ENCODE measurements around the gene CACNA1C.

The CACNA1C gene

DNA sequence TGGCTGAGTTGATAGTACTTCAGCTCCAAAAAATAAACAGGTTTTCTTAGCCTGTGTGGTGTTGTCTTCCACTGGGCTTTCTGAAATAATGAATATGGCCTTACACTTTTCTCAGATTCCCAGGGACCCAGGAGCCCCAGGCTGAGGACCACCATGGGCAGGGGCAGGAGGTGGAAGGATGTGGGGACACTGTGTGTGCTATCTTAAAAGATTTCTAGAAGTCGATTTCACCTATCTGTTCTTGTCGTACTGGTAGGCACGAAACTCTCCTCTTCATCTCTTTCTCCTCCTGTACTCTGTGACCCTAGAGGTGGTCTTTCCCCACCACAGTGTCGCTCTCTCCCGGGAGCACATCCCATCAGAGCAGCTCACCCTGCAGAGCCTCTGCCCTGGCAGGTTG is 634.3 kb downstream of the CACNA1C start:
- no peak for FAIRE-seq

DNA sequence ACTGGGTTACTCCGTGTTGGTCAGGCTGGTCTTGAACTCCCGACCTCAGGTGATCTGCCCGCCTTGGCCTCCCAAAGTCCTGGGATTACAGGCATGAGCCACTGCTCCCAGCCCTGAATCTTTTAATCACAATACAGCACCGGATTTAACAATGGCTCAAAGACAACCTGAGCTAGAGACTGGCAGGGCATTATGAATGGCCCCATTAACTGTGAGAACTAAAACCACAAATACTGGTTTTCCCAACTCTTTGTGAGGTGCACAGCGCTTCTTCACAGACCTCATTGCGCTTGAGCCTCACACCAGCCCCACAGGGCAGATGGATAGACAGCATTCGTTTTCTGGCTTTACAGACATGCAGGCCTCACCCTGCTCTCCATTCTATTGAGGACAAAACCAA is 634.9 kb downstream of the CACNA1C start:
- FAIRE-seq, result no peak

DNA sequence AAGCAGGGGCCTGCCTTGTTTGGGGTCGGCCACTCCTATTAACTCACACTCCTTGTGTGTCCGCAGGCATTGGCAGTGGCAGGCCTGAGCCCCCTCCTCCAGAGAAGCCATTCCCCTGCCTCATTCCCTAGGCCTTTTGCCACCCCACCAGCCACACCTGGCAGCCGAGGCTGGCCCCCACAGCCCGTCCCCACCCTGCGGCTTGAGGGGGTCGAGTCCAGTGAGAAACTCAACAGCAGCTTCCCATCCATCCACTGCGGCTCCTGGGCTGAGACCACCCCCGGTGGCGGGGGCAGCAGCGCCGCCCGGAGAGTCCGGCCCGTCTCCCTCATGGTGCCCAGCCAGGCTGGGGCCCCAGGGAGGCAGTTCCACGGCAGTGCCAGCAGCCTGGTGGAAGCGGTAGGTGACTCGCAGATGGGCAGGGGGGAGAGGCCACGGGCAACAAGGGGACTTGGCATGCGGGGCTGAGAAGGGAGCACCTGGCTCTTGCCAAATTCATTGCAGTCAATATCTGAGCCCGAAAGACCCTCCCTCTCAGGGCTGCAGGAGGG is 635.7 kb downstream of the CACNA1C start:
- no peak for FAIRE-seq

DNA sequence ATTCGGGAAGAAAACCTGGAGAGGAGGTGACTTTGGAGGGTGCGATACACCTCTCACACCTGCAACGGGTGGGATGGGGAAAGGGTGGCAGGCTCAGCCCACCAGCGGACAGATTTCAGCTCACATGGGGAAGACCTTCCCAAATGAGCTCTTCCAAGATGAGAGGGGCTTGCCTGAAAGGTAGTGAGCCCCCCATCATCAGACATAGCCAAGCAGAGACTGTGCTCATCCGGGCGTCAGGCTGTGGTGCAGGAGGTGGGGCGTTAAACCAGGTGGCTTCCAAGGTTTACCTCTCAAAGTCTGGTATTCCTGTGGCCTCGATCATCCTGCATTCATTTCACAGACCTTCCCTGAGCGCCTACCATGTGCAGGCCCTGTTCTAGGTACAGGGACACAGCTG is 636.6 kb downstream of the CACNA1C start:
- FAIRE-seq, result no peak

DNA sequence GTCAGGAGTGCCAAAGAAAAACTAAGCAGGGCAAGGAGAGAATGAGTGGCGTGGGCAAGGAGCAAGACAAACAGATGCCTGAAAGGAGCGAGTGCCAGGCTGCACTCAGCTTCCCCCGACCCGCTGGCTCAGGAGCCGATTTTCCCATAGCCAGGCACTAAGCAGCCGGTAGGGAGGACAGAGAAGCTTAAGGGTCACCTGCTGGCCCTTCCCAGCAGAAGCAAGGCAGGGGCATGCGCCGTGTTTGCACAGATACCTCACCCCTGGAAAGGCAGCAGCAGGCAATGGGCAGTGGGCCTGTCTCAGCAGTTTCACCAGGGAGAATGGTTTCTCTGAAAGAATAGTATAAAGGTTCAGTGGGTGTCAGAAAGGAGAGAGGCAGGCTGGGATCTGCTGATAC is 637.1 kb downstream of the CACNA1C start:
- FAIRE-seq, result no peak

DNA sequence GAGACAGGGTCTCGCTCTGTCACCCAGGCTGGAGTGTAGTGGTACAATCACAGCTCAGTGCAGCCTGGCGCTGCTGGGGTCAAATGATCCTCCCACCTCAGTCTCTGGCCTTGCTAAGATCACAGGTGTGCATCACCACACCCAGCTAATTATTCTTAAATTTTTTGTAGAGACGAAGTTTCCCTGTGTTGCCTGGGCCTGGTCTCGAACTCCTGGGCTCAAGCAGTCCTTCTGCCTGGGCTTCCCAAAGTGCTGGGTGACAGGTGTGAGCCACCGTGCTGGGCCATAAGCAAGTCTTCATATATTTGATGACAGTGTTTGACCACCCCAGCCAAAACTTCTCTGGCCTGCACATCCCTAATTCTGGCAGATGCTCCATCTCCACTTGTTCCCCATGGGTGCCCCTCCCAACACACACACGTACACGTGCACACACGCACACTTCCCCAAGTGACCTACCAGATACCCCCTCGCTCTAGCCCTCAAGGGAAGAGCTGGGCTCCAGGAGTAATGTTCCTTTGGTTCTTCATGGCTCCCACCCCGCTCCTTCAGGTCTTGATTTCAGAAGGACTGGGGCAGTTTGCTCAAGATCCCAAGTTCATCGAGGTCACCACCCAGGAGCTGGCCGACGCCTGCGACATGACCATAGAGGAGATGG is 637.7 kb downstream of the CACNA1C start:
- FAIRE-seq, result no peak

DNA sequence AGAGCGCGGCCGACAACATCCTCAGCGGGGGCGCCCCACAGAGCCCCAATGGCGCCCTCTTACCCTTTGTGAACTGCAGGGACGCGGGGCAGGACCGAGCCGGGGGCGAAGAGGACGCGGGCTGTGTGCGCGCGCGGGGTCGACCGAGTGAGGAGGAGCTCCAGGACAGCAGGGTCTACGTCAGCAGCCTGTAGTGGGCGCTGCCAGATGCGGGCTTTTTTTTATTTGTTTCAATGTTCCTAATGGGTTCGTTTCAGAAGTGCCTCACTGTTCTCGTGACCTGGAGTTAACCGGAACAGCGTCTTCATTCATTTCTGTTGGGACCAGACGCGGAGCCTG is 638.2 kb downstream of the CACNA1C start:
- no peak for FAIRE-seq

DNA sequence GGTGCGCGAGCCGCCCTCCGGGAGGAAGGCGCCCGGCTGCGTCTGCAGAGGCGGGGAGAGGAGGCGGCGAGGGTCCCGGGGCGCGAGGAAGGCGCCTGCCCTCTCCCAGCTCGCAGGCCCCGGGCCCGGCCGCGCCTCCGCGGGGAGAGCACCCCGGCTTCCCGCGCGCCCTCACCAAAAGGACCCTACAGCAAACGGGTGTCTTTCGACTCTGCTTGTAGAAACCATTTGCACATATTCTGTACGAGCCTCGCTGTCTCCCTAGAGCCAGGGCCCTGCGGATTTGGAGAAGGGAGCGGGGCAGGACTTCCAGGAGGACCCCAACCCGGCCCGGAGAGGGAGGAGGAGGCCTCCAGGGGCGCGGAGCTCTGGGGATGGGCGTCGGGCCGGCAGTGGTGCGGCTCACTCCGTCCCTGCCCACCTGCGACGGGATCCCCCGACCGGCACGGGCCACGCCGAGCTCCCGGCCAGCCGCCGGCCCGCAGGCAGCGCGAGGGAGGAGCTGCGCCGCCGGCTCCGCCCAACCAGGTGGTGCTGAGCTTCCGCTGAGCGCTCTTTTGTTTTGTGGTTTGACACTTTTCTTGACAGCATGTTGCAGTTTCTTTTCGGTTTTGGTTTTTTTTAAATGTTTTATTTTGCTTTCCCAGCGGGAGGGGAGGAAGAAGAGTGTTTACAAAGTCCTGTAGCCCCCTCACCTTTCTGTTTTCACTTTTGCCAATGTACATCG is 638.7 kb downstream of the CACNA1C start:
- no peak for FAIRE-seq

DNA sequence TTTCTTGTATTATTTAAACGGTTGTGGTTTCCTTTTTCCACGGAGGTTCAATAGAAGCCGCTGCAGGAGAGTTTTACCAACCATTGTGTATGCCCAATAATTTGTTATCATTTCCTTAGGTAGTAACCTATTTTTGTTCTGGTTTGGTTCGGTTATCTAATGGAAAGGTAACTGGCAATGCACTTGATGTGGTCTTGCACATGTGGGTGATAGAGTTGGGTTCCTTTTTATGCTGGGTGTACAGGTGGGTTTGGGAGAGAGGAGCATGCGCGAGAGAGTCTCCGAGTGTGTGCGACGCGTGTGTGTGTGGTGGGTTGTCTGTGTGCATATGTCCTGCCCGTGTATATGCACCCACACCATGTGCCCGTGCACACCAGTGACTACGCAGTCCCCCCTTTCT is 639.3 kb downstream of the CACNA1C start:
- FAIRE-seq, result no peak

DNA sequence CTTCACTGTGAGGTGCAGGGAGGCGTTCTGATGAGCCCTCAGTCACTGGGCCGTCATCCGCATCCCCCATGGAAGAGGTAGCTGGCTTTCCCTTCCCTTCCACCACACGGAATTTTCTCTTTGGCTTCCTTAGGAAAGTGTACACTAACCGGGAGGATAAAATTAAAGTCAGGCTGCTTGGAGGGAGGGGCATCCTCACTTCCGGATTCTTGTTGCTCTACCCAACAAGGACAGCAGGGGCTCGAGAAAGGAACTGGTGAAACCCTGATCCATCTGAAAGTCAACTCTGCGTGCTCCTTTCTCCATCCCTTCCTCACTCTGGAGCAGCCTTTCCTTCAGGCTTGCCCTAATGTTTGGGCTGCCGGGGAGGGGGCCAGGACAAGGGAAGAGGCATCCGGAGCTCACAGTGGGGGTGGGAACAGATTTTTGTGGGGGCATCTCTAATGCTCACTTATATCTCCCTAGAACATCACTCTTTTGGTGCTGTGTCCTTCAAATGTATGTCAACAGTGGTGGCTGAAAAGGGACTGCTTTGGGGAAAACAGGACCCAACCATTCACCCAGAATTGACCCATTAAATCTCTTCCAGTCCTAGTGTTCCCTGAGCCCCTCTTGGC is 640.6 kb downstream of the CACNA1C start:
- no peak for FAIRE-seq

DNA sequence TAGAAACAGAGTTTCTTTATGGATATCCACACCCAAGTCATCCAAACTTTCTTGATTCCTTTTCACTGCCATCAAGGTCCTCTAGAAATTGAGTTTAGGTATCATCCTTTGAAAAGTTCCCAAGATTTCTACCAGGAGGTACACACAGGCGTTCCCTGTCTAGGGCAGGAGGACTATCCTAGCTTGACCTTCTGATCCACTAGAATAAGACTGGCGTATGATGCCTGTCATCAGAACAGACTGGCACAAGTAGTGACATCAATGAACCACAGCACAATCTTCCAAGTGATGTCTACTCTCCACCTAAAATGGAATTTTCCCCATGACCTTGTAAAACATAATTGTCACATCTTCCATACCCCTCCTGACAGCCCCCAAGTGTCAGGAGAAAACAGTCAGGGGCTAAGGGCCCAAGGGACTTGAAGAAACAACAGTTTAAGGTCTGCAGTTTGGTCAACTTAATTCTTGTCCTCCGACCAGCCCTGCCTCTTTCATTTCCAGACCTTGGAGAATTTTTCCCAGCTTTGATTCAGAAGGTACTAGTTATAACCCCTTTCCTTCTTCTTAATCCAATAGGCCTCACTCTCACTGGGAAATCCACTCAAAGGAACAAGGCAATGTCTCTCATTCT is 641.3 kb downstream of the CACNA1C start:
- FAIRE-seq, result no peak

DNA sequence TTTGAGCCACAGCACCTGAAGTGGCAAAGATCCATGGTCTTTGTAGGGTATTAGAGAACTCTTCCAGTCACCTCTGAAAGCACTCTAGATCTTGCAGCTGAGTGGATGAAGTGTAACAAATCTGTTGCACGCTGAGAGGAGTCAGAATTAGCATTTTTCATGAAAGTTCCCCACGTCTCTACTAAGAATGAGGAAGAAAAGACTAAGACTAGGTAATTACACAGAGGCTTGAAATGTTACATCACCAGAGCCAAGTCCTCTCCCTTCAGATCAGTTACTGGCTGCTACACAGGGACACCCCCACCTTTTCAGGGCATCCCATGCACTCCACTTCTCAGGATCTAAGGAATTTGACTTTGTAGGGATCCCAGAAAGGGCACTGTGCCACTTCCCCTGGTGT is 643.3 kb downstream of the CACNA1C start:
- no peak for FAIRE-seq

DNA sequence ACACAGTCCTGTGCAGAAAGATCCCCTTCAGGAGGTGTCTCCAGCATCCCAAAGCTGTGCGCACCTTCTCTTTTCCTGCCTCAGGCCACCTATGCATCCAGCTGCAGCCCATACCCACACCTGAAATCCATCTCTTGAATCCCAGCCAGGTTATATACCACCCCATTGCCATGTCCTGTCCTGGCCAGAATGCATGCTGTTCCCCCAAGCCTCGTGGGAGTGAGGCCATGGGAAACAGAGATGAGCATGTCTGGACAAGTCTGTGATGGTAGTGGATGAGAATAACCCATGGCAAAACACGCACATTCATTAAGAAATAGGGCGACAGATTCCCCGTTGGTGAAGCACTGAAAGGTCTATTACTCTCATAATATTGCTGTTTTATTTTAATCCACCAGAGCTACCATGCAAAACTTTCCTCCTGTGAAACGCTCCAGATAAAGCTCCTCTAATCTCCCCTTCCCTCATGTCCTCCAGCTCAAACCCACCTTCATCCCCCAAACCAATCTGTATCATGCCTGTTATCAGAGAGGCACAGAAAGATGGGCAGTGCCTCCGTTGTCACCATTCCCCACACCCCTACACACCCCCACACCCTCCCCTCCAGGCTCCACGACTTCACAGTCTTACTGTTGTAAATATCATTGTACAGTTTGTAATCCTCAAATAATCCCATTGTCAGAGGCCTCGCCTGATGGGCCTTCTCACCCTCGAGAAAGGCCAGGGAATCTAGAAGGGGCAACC is 644.4 kb downstream of the CACNA1C start:
- no peak for FAIRE-seq

DNA sequence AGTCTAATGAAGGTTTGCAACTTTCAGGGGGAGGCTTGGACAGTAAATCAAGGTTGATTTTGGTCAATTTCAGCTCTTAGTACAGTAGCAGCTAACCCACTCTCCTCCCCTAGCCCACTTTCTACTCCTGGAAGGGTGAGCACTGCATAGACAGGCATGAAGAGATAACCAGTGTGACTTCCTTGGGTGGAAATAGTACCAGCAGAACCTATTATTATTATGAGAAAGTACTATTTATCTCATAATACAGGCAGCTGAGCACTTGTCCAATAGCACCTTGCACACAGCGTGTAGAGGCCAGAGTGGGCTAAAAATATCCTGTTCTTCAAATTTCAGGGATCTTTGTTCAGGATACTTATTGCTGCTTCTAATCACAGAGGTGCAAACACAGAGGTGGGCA is 645.8 kb downstream of the CACNA1C start:
- no peak for FAIRE-seq

DNA sequence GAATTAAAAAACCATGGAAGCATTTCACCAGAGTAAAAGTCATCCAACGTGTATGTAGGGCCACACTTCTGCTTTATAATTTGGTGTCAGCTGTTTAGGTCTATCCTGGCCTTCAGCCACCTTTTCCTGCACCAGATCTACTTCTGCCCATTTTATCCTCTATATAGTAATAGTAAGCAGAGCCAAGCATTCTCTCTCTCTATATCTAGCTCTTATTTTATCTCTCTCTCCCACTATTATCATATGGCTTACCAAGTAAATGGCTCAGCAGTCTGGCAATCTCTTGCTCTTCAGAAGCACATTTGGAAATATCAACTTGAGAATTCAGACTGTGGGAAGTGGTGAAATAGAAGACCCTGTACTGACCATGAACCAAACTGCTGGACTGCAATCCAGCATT is 657.9 kb downstream of the CACNA1C start:
- no peak for FAIRE-seq

DNA sequence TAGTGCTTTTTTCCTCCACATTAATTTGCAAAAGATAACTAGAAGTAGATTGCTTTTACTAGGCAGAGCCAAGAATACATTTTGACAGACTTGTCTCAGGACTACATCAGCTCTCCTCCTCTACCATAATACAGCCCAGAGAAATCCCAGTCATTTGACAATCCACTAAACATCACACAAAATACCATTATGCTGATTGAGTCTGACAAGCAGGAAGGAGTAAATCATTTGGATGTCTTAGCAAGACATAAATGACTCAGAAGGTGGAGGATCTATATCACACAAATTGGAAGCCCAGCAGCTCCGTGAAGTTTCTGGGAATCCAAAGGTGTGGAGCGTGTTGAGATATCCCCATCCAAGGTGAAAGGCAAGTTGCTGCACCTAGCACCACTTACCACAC is 666.6 kb downstream of the CACNA1C start:
- FAIRE-seq, result no peak

DNA sequence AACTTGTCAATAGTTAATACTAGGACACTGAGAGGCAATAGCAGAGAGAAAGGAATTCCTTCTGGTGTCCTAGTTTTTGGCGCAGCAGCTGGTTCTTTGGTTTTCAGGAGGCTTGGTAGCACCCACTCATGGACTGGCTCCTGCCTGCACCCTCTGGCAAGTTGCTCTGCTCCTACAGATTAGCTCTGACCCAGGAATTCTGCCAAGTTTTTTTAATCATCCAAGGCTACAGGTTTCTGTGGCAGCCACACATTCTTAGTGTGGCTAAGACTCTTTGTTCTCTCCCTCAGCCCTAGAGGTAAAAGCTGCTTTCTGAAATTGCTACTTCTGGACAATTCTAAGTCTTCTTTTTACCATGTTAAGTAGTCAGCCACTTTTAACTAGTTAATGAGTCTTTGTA is 670.0 kb downstream of the CACNA1C start:
- FAIRE-seq, result no peak

DNA sequence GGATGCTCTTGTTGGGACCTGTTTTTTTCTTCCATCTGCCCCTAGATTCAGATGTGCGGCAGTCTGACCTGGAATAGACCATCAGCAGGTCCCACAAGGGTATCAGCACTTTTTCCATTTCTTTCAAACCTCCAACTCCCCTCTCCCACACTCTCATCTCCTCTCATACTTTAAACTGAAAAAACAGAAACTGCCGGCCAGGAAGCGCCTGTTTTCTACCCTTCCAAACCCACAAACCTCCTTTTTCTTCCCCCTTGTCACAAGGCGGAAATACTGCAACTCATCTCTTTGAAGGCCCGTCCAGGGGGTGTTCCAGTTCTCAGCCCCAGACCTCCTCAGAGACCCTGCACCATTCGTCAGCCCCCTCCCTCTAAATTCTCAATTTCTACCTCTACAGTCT is 679.5 kb downstream of the CACNA1C start:
- no peak for FAIRE-seq

DNA sequence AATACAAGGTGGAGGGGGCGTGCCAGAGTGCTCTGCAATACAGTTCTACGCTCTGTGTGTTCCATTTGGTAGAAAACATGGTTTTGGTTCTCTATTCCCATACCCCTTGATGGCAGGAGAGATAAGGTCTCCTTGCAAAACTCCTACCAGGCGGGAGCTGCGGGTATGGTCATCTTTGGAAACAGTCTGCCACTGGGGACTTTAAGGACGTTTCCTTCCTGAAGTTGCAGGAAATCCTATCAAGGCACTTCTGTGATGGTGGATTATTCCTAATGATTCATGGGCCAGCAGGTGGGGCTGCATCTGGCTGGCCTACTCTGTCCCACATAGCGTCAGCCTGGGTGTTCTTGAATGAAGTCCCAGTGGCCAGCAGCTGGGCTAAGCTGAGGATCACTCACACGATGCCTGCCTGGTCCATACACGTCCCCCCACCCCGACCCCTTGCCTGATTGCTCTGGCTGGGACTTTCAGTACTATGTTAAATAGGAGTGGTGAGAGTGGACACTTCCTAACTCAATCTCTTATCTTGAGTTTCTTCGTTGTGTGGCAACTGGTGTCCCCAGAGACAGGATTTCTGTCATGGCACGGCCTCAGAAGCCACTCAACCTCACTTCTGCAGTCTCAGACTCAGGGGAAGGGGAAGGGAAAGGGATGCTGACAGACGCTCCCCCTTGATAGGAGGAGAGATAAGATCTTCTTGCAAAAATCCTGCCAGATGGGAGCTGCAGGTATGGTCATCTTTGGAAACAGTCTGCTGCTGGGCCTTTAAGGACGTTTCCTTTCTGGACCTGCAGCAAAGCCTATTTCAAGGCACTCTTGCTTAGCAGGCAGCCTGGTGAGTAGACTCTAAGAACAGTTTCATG is 680.9 kb downstream of the CACNA1C start:
- no peak for FAIRE-seq

DNA sequence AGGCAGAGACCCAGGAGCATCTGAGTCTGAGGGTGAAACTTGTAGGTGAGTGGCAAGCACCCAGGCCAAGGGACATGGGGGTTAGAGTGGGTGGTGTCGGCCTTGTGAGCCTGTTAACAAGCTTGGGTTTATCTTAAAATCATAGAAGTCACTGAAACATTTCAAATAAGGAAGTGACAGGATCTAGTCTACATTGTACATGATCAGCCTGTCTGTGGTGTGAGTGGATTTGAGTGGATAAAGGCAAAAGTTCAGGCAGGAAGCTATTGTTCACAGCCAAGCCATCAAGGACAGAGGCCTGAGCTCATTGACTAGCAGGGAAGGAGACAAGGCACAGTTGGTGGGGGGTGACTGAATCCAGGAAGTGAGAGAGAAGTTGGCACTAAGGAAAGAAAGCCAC is 682.6 kb downstream of the CACNA1C start:
- no peak for FAIRE-seq

DNA sequence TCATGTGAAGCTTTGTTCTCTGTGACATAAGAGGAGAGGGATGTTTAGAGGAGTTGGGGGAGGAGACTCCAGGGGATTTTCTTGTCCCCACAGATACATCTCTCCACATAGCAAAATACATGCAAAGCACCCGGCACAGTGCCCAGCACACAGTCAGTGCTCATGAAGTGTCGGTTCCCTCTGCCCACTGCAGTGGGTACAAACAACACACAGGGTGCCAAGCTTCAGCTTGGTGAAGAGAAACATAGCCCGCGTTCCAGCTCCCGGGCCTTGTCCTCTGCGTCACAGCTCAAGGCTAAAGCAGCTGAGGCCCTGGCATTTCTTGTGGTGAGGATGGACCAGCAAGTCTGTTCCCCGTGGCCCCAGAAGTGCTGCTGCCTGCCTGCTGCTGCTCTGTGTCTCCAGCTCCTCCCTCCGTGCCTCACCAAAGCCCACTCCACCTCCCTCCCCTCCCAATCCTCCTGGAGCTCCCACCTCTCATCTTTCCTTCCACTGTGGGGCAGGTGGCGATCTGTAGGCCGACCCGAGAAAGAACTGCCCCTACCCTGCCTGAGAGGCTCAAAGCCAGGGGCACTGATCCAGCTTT is 685.0 kb downstream of the CACNA1C start:
- FAIRE-seq, result no peak

DNA sequence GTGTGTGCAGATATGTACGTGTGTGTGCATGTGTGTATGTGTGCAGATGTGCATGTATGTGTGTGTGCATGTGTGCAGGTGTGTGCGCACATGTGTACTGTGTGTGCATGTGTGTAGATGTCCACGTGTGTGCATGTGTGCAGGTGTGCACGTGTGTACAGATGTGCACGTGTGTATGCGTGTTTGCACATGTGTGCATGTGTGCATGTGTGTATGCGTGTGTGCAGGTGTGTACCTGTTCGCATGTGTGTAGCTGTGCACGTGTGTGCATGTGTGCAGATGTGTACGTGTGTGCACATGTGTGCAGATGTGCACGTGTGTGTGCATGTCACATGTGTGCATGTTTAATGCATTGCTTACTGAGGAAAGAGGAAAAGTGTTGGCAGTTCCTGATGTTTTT is 686.3 kb downstream of the CACNA1C start:
- no peak for FAIRE-seq

All from G401.6 (cell line).